HTR-8/SVneo (cell line): ENCODE data around the gene IFT22.
"Not testable (repeated sequence)": the region's sequence is repeated elsewhere in the genome, so short reads cannot be mapped to it uniquely, and the experiment has no call there.

Source experiments
- DNase-seq: peaks from one replicate; pipeline ENCODE4 v3.0.0; 2011; ENCODE audit warnings: low spot score, mixed read lengths; ENCODE audit not compliant: insufficient read length
- FAIRE-seq: peaks from 2 replicates; lab custom pipeline; 2011; peaks lifted over from hg19 to GRCh38; lab: Jason Lieb, UNC

The IFT22 gene

GRCh38 chr7:101321491-101322401 is at the start of gene IFT22:
Gene IFT22, minus strand, starts transcription at chr7:101321812. Its CDS starts 103 bp downstream, at chr7:101321709.
- no peak for FAIRE-seq
- peak; percentile 69 for DNase-seq

DNA sequence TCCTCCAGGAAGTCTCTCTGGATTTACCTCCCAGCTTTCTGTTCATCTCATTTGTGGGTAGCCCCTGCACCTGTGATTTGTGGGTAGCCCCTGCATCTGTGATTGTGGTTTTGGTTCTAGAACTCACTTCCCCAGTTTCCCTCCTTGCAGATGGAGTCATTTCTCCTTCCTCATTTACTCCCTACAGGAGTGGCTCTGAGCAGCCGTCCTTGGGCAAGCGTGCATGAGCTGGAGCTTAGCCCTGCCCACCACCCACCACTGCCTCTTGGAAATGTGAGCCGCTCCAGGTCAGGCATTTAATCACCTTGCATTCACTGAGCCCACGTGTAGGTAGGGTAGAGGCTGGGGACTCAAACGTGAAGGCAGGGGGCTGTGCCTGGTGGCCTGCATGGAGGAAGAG is 49.2 kb upstream of the IFT22 start:
- DNase-seq = no peak
- FAIRE-seq = no peak

GRCh38 chr7:101368422-101369165 is 47.0 kb upstream of the IFT22 start:
- no peak for DNase-seq
- FAIRE-seq = no peak

DNA sequence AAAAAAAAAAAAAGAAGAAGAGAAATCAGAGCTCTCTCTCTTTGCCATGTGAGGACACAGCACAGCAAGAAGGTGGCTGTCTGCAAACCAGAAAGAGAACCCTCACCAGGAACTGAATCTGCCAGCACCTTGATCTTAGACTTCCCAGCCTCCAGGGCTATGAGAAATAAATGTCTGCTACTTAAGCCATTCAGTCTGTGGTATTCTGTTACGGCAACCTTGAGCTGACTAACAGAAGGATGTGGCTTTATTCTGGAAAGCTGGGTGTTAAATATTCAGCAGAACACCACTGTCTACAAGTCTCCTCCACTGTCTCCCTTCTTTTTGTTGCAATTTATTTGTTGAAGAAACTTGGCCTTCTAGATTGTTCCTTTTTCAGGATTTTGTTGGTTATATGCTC is 46.1 kb upstream of the IFT22 start:
- no peak for FAIRE-seq
- no peak for DNase-seq

- no peak for DNase-seq
- FAIRE-seq = no peak
Observed at GRCh38 chr7:101365956-101366355, 44.3 kb upstream of the IFT22 start.

DNA sequence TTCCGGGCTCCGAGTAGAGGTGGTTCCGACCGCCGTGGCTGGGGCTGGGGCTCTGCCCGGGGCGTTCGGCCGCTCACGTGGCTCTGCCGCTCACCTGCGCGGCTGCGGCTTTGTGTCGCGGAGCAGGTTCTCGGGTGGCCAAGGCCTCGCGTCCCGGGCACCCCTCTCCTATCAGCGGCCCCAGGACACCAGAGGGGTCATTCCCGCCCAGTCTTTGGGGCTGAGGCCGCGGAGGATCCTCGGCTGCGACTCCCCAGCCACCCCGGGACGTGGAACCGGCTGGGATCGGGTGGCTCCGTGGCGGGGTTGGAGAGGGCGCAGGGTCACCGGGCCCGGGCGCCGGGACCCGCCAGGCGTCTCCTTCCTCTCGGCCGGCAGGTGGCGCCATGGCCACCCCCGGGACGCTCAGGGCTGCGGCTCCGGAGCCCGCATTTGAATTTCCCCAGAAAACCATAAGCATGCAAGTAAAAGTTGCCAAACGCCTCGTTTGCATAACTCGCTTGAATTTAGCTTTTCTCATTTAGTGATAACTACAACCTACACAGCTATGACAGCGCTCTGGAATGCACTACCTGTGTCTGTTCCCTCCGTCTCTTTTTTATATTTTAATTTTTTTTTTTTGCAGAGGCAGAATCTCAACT is 42.2 kb upstream of the IFT22 start:
- FAIRE-seq (no peak), DNase-seq (peak; percentile 62)

DNA sequence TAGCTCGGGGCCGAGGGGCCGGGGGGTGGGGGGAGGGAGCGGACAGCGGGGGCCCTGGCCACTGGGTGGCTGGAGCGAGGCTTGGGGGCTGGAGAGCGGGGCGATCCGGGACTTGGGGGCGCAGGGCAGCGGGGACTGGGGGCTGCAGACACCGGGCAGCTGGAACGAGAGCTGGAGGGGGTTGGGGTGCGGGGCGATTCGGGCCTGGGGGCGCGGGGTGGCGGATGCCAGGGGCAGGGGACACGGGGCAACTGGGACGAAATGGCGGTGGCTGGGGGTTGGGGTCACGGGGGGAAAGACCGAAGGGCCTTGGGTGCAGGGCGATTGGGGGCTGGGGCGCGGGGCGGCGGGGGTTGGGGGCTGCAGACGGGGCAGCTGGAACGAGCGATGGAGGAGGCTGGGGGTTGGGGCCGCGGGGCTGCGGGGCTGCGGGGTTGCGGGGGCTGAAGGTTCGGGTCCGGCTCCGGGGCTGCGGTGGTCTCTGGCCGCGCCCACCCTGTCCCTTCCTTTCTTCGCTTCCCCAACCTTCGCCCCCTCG is 41.7 kb upstream of the IFT22 start:
- no peak for DNase-seq
- FAIRE-seq = no peak

GRCh38 chr7:101362334-101363195 is 41.0 kb upstream of the IFT22 start, which contains the start of gene COL26A1:
Gene COL26A1, plus strand, starts transcription at chr7:101362875. Its CDS starts 158 bp downstream, at chr7:101363033.
- DNase-seq (no peak), FAIRE-seq (no peak)

GRCh38 chr7:101357433-101357832 is 35.8 kb upstream of the IFT22 start:
- no peak for DNase-seq

GRCh38 chr7:101352920-101353308 is 31.3 kb upstream of the IFT22 start:
- no peak for DNase-seq
- no peak for FAIRE-seq

More at GRCh38 chr7:101357433-101357832, 35.8 kb upstream of the IFT22 start:
- no peak for FAIRE-seq

GRCh38 chr7:101349300-101349699 is 27.7 kb upstream of the IFT22 start:
- DNase-seq, FAIRE-seq: not testable (repeated sequence)

GRCh38 chr7:101348456-101349067 is 26.9 kb upstream of the IFT22 start:
- DNase-seq, FAIRE-seq: not testable (repeated sequence)

GRCh38 chr7:101347477-101347876 is 25.9 kb upstream of the IFT22 start:
- DNase-seq (no peak), FAIRE-seq (no peak)

- DNase-seq = no peak
- FAIRE-seq = no peak
Observed at GRCh38 chr7:101342892-101343291, 21.3 kb upstream of the IFT22 start.

- DNase-seq (no peak), FAIRE-seq (no peak)
Observed at GRCh38 chr7:101340379-101340778, 18.8 kb upstream of the IFT22 start.

GRCh38 chr7:101333912-101334311 is 12.3 kb upstream of the IFT22 start:
- FAIRE-seq (no peak), DNase-seq (no peak)

GRCh38 chr7:101332026-101332425 is 10.4 kb upstream of the IFT22 start:
- FAIRE-seq (no peak), DNase-seq (no peak)

GRCh38 chr7:101330011-101330484 is 8.4 kb upstream of the IFT22 start:
- FAIRE-seq (no peak), DNase-seq (no peak)

DNA sequence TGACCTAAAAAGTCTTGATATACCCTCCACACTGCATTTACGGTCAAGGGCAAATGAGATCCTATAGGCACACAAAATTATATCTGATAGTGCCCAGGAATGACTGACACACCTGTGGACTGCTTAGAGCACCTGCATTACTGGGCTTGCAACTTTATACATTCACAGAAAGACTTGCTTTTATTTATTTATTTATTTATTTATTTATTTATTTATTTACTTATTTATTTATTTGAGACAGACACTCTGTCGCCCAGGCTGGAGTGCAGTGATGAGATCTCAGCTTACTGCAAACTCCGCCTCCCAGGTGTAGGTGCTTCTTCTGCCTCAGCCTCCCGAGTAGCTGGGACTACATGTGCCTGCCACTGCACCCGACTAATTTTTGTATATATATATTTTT is 6.5 kb upstream of the IFT22 start:
- FAIRE-seq (no peak), DNase-seq (no peak)
